GM21717 (cell line): ENCODE data around the gene LMCD1.

Experiments
- ATAC-seq: cut with Tn5 transposase; IDR thresholded peaks from one replicate; pipeline ENCODE4 v1.9.1; 2021; ENCODE audit warnings: mild to moderate bottlenecking, moderate library complexity; ENCODE audit not compliant: unreplicated experiment

The LMCD1 gene

DNA sequence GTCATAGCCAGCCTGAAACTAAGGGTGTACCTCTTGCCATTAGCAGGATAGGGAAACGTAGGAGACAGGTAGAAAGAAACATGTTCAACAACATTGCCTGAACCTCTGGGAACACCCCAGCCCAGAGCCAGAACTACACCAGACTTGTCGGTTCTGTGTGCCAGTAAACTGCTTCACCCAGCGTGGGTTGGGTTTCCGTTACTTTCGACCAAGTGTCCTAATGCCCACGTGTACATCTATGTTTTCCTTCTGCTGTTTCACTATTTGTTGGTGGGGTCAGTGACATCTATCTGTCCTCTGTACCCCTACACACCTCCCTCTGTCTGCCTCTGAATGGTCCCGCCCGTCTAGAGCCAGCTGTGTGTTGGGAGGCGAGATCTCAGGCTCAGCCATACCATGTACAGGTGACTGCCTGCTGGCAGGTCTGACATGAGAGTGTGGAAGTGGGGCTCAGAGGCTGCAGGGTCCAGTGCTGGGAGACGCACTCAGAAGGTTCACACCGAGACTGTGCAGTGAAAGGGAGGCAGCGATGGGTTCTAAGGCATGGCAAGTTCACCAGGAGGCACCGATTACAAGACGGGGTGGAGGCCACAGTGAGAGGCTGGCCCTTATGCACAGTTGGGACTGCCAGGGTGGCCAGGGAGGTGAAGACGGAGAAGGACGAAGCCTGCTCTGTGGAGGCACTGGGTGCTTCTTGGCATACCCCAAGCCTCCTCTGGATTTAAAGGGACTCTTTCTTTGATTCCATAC is 106.6 kb downstream of the LMCD1 start:
- no peak for ATAC-seq

DNA sequence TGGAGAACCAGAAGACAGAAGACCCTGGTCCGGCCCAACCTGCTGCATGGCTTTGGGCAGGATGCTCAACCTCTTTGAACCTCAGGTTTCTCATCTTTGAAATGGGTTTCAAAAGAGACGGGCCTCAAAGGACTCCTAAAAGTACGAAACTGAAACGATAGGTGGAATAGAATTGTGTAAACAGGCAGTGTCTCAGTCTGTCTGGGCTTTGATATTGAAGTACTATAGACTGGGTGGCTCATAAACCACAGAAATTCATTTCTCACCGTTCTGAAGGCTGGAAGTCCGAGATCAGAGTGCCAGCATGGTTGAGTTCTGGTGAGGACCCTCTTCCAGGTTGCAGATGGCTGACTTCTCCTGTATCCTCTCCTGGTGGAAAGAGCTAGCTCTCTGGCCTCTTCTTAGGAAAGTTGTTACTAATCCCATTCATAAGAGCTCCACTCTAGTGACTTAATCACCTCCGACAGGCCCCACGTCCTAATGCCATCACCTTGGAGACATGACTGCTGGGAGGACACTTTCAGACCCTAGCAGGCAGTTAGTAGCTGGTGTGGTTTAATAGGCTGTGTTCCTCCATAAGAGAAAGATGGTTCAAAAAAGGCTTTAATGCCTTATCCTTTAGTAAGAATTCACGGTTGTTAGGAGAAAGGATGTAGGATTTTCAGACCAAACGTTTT is 107.3 kb downstream of the LMCD1 start:
- no peak for ATAC-seq

GRCh38 chr3:8610951-8611350 is 109.3 kb downstream of the LMCD1 start:
- ATAC-seq = no peak

DNA sequence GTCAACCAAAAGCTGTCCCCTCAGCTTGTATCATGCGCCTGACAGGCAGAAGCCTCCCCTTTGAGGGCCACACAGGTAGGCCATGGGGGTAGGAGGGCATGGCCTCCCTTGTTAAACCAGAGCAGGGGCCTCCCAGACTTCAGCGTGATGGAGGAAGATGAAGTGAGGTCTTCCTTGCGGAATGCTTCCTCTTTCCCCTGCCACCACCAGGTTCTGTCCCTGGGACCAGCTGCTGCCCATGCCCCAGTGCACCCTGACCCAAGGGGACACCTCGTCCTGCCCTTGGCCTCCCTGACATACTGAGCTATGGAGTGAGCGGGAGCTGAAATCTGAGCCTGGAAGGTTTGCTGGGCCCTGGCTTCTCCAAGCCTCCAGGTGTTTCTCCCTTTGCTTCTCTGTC is 116.3 kb downstream of the LMCD1 start:
- ATAC-seq = no peak

DNA sequence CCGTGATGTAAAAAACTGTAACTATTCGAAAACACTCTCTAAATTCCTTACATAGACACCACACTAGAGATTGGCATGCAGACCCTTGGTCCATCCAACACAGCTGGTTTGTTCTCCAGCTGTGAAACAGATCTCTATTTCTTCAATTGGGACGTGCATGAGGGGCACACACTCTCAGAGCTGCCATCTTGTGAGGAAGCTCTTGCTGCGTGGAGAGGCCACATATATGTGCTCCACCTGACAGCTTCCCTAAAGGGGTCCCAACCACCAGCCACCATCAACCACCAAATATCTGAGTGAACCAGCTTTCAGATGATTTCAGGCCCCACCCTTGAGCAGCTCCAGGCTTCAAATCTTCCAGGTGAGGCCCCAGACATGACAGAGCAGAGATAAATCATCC is 117.3 kb downstream of the LMCD1 start:
- no peak for ATAC-seq

- ATAC-seq = no peak
Observed at GRCh38 chr3:8619548-8619947, 117.9 kb downstream of the LMCD1 start.

DNA sequence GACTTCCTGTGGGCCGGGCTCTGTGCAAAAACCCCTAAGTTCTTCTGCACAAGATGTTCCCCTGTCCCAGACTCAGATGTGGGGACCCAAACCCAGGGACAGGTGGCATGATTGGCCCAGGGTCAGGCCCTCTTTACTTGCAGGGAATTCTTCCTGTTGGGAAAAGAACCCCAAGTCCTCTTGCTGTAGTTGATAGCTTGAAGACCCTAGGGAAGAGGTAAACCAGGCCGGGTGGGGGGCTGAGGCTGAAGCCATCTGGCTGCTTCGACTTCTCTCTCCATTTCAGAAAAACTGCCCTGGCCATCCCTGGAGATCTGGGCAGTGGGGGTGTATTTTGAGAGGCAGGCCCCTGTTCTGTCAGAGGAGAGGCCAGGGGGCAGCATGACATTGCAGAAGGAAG is 119.5 kb downstream of the LMCD1 start:
- ATAC-seq = no peak

DNA sequence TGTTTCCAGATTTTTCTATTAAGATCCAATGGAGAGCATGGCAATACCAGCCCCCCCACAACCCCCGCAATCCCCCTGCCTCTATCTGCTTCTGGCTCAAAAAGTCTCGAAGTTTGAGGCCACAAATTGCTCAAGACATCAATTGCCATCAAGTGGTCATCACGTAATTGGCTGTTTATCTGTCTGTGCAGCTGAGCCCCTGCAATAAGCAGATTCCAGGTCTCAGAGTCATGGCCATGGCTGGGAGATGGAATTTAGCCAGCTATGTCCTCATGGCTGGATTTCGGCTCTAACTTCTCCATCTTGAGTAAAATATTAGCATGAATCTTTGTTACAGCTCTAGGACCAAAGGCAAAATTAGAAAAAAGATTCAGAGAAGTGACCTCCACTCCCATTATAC is 120.2 kb downstream of the LMCD1 start:
- ATAC-seq = no peak

GRCh38 chr3:8622873-8623691 is 121.5 kb downstream of the LMCD1 start:
- peak; percentile 90 for ATAC-seq

DNA sequence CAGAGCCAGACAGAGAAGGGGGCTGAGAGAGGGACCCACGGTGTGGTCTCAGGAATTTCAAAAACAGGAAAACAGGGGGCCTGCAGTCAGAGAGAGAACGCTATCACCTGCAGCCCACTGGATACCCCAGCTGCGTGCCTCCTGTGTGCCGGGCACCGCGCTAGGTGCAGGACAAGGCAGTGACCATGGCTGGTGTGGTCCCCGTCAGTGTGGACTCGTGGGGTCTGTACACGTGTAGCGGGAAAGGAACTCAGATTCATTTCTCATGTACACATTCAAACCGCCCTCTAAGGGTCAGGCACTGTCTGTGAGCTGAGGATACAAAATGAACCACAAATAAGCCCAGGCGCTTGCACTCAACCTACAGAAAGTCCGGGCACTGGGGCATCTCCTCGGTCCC is 122.1 kb downstream of the LMCD1 start:
- ATAC-seq = no peak
